Rectal smooth muscle tissue (tissue), 1 donor: Measurements from ENCODE around the gene HLTF.

Experiments used
- H3K27ac ChIP-seq: one replicate; pipeline ENCODE4 v1.7.0; 2013; ENCODE audit warnings: low read depth, low read length, inconsistent platforms
- H3K27me3 ChIP-seq: one replicate; pipeline ENCODE4 v1.7.0; 2013; ENCODE audit warnings: low read length; ENCODE audit not compliant: control insufficient read depth, insufficient read depth
- H3K36me3 ChIP-seq: one replicate; pipeline ENCODE4 v1.7.0; 2013; ENCODE audit warnings: low read length; ENCODE audit not compliant: control insufficient read depth, insufficient read depth
- H3K4me1 ChIP-seq: one replicate; pipeline ENCODE4 v1.7.0; 2013; ENCODE audit warnings: low read length; ENCODE audit not compliant: control insufficient read depth, insufficient read depth
- H3K4me3 ChIP-seq: one replicate; pipeline ENCODE4 v1.7.0; 2013; ENCODE audit warnings: low read length
- H3K9ac ChIP-seq: one replicate; pipeline ENCODE4 v1.7.0; 2013; ENCODE audit warnings: low read length

HLTF gene

DNA sequence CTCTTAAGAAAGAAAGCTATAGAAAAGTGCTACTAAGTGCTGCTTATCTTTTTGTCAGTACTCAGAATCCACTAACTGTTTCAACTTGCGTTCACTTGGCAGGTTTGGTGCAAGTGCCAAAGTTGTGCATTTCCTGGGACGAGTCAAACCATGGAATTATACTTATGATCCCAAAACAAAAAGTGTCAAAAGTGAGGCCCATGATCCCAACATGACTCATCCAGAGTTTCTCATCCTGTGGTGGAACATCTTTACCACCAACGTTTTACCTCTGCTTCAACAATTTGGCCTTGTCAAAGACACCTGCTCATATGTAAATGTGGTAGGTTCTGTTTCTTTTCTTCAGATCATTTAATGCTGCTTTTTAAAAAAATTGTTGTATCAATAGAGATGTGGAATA, 62.4 kb downstream of the HLTF start:
- H3K27me3 ChIP-seq: no peaks in the 10 kb centered on the region
- H3K4me3 ChIP-seq: no peak overlapping the region
- H3K4me1 ChIP-seq: peaks cover 10% of the 10 kb centered on the region
- H3K27ac ChIP-seq: no peak overlapping the region
- H3K36me3 ChIP-seq: peaks cover 12% of the 10 kb centered on the region
- no peak overlapping the region for H3K9ac ChIP-seq

DNA sequence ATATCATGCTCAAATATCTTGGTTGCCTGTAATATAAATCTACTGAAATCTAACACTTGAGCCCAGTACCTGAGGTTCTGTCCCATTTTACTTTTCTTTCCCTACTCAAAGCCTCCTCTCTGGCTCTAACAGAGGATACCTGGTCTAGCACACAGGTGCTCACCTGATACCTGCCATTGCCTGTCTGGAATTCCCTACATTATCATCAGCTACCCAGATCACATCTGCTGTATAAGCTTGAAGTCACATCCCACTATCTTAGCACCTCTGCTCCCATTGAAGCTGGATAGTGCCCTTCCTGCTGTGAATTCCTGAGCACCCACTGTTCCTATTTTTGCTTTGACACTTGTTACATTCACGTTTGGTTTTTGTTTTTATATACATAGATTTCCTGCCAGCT, 64.5 kb downstream of the HLTF start:
- Histone ChIP-seq H3K27ac (no peak overlapping the region), H3K27me3 (no peaks in the 10 kb centered on the region), H3K9ac (no peak overlapping the region), H3K36me3 (peaks cover 12% of the 10 kb centered on the region), H3K4me1 (peaks cover 17% of the 10 kb centered on the region), H3K4me3 (no peak overlapping the region)

GRCh38 chr3:149020839-149021252, 65.5 kb downstream of the HLTF start:
- H3K27ac ChIP-seq: no peak overlapping the region
- no peak overlapping the region for H3K9ac ChIP-seq

DNA sequence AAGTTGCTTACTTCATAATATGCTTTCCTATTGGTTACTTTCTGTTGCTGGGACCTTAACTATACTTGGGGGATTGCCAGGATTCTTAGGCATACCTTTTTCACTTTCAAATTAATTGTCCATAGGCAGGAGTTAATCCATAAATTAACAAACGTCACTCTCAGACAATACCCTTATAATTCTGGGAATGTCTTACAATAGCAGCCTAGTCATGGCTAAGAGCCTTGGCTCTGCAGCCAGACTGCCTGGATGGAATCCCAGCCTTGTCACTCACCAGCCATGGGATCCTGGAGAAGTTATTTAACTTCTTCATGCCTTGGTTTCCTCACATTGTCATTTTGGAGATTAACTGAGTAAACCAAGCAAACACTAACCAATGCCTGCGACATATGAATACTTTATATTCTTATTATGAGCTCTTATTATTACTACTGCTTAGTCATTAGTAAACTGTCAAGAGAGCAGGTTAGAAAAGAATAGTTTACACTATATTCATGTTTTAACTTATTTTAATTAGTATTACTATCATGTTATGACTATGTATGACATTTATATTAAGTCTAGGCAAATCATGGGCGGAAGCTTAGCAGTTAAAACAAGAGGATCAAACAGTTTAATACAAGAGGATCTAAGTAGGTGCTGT, 66.0 kb downstream of the HLTF start:
- H3K27me3 ChIP-seq: no peaks in the 10 kb centered on the region
- no peak overlapping the region for H3K4me3 ChIP-seq
- no peak overlapping the region for H3K9ac ChIP-seq
- peaks cover 12% of the 10 kb centered on the region for H3K36me3 ChIP-seq
- peak overlapping the region; percentile 57 for H3K27ac ChIP-seq
- H3K4me1 ChIP-seq: peaks cover 23% of the 10 kb centered on the region

More at GRCh38 chr3:149020839-149021252, 65.5 kb downstream of the HLTF start:
- Histone ChIP-seq H3K4me1 (peaks cover 23% of the 10 kb centered on the region), H3K4me3 (no peak overlapping the region), H3K36me3 (peaks cover 12% of the 10 kb centered on the region), H3K27me3 (no peaks in the 10 kb centered on the region)

GRCh38 chr3:149019580-149019979, 66.8 kb downstream of the HLTF start:
- Histone ChIP-seq H3K4me3 (peak overlapping the region; percentile 24), H3K9ac (no peak overlapping the region), H3K27me3 (no peaks in the 10 kb centered on the region), H3K4me1 (peaks cover 23% of the 10 kb centered on the region), H3K36me3 (peaks cover 7% of the 10 kb centered on the region), H3K27ac (peak overlapping the region; percentile 57)

GRCh38 chr3:149018247-149018646, 68.1 kb downstream of the HLTF start:
- Histone ChIP-seq H3K27ac (peak overlapping the region; percentile 10), H3K9ac (no peak overlapping the region), H3K36me3 (peaks cover 10% of the 10 kb centered on the region), H3K4me3 (no peak overlapping the region), H3K4me1 (peaks cover 23% of the 10 kb centered on the region), H3K27me3 (no peaks in the 10 kb centered on the region)

DNA sequence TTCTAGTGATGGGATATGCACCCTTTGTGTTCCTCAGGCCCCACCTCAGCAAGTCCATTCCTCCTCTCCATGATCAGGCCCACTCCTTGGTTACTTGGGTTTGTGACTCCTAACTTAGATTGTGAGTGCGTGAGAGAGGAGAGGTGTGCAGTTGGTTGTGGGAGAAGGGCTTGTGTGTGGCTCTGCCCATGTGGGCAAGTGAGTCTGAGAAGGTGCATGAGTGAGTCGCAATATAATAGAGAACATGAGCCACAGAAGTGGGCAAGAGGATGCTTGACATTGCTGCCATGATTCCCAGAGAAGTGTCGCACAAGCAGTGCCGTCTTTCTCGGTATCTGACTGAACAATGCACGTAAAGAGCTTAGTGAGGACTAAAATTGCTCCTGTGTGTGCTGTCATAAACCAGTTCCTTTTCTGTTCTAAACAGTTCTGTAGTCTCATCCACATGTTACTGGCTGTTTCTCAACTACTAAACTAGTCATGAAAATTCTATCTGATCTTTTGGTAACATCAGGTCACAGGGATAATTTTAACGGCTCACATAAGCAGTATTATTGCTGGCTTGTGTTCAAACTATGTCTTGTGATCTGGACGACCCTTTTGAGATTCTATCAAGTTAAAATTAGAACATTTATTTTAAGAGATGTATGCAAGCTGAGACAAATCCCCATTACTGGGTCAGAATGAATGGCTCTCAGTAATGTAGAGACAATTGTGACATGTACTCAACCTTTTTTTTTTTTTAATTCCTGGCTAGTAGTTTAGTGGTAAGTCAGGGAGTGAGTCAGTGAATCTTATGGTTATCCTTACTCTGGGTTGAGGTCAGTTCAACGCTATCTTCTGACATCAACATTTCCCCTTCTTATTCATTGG, 69.4 kb downstream of the HLTF start:
- Histone ChIP-seq H3K27me3 (no peaks in the 10 kb centered on the region), H3K36me3 (peaks cover 10% of the 10 kb centered on the region), H3K4me1 (peaks cover 23% of the 10 kb centered on the region), H3K9ac (no peak overlapping the region), H3K27ac (peak overlapping the region; percentile 11), H3K4me3 (peak overlapping the region; percentile 42)

DNA sequence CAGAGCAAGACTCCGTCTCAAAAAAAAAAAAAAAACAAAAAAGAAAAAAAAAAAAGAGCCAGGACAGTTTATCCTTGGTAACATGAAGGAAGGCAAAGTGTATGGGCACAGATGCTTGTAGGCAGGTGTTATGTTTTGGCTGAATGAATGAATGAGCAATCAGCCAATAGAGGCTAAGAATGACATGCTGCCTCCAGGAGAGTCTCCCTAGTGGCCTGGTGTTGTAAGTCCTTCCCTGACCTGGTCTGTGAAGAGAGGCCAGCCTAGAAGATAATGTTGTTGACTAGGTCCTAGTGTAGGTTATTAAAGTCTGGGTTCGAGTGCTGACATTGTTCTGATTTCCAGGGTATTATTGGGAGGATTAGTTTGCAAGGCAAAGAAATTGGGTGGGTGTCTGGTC, 70.1 kb downstream of the HLTF start:
- H3K36me3 ChIP-seq: peaks cover 13% of the 10 kb centered on the region
- no peaks in the 10 kb centered on the region for H3K27me3 ChIP-seq
- H3K4me1 ChIP-seq: peaks cover 23% of the 10 kb centered on the region
- H3K27ac ChIP-seq: no peak overlapping the region
- no peak overlapping the region for H3K9ac ChIP-seq
- H3K4me3 ChIP-seq: no peak overlapping the region

DNA sequence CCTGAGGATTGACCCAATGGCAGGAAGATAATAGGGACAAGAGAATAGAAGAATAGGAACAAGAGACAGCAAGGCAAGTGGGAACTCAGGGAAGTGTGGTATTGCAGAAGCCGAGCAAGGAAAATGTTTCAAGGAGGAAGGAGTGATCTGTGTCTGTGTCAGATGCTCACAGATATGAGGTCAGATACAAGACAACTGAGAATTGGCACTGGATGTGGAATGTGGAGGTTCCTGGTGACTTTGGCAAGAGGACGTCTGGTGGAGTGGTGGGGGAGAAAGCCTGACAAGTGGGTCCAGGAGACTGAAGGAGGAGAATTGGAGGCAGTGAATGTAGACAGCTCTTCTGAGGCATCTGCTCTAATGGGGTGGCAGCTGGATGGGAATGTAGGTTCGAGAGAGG, 70.9 kb downstream of the HLTF start:
- H3K9ac ChIP-seq: no peak overlapping the region
- no peak overlapping the region for H3K27ac ChIP-seq
- H3K4me1 ChIP-seq: peaks cover 23% of the 10 kb centered on the region
- no peak overlapping the region for H3K4me3 ChIP-seq
- no peaks in the 10 kb centered on the region for H3K27me3 ChIP-seq
- peaks cover 14% of the 10 kb centered on the region for H3K36me3 ChIP-seq

GRCh38 chr3:149013726-149014125, 72.6 kb downstream of the HLTF start:
- Histone ChIP-seq H3K4me3 (no peak overlapping the region), H3K27ac (no peak overlapping the region), H3K27me3 (no peaks in the 10 kb centered on the region), H3K36me3 (peaks cover 23% of the 10 kb centered on the region), H3K4me1 (peaks cover 15% of the 10 kb centered on the region), H3K9ac (no peak overlapping the region)

DNA sequence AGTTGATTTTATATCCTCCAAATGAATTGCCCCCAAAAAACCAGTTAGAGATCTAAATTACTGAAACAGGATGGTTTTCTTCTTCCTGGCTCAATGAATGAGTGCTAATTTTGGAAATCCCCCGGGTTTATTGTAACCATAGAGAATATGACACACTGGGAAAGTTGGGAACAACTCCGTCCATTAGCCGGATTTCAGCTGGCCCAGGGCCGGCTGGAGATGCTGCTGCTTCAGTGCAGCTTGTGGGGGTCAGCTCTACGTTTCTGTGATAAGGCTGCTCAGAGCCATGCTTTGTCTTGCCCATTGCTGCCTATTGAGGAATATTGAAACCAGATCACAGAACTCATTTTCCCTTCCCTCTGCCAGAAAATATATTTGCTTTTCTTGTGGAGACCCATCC, 74.7 kb downstream of the HLTF start:
- no peak overlapping the region for H3K9ac ChIP-seq
- no peaks in the 10 kb centered on the region for H3K27me3 ChIP-seq
- H3K27ac ChIP-seq: no peak overlapping the region
- no peak overlapping the region for H3K4me3 ChIP-seq
- peaks cover 6% of the 10 kb centered on the region for H3K4me1 ChIP-seq
- H3K36me3 ChIP-seq: peaks cover 34% of the 10 kb centered on the region

GRCh38 chr3:149010966-149011365, 75.4 kb downstream of the HLTF start:
- Histone ChIP-seq H3K36me3 (peaks cover 34% of the 10 kb centered on the region), H3K9ac (no peak overlapping the region), H3K27ac (no peak overlapping the region)

More at GRCh38 chr3:149010966-149011365, 75.4 kb downstream of the HLTF start:
- Histone ChIP-seq H3K4me3 (no peak overlapping the region), H3K4me1 (peaks cover 2% of the 10 kb centered on the region), H3K27me3 (no peaks in the 10 kb centered on the region)
